CD4-positive, alpha-beta T cell treated with Interleukin-12 subunit alpha and Interleukin-12 subunit beta, for 1 hour (primary cell): ENCODE data around the gene SDK1.

ENCODE experiments used
- DNase-seq: peaks from one replicate; pipeline ENCODE4 v3.0.0-alpha.2; 2020

The SDK1 gene

GRCh38 chr7:3965794-3966395, 664.8 kb downstream of the SDK1 start:
- no peak for DNase-seq

GRCh38 chr7:3968234-3968633, 667.2 kb downstream of the SDK1 start:
- no peak for DNase-seq

GRCh38 chr7:3969286-3969685, 668.2 kb downstream of the SDK1 start:
- no peak for DNase-seq

- no peak for DNase-seq
Observed at GRCh38 chr7:3971323-3971722, 670.3 kb downstream of the SDK1 start.

GRCh38 chr7:3973264-3973663, 672.2 kb downstream of the SDK1 start:
- DNase-seq = no peak

GRCh38 chr7:3974329-3974728, 673.3 kb downstream of the SDK1 start:
- DNase-seq = no peak

- DNase-seq = no peak
Observed at GRCh38 chr7:3975371-3975770, 674.3 kb downstream of the SDK1 start.

GRCh38 chr7:3977391-3977790, 676.3 kb downstream of the SDK1 start:
- DNase-seq = no peak

- no peak for DNase-seq
Observed at GRCh38 chr7:3978839-3979238, 677.8 kb downstream of the SDK1 start.

- DNase-seq = no peak
Observed at GRCh38 chr7:3979611-3980299, 678.7 kb downstream of the SDK1 start.

GRCh38 chr7:3980300-3980643, 679.2 kb downstream of the SDK1 start:
- no peak for DNase-seq

- DNase-seq = no peak
Observed at GRCh38 chr7:3981281-3981680, 680.2 kb downstream of the SDK1 start.

GRCh38 chr7:3984456-3984855, 683.4 kb downstream of the SDK1 start:
- DNase-seq = no peak

GRCh38 chr7:3986927-3987326, 685.9 kb downstream of the SDK1 start:
- DNase-seq = no peak

GRCh38 chr7:3987426-3987927, 686.4 kb downstream of the SDK1 start:
- no peak for DNase-seq

GRCh38 chr7:3989723-3990122, 688.7 kb downstream of the SDK1 start:
- no peak for DNase-seq

- DNase-seq = no peak
Observed at GRCh38 chr7:3991731-3992231, 690.7 kb downstream of the SDK1 start.

GRCh38 chr7:3992841-3993240, 691.8 kb downstream of the SDK1 start:
- DNase-seq = no peak

- DNase-seq = no peak
Observed at GRCh38 chr7:3994764-3995163, 693.7 kb downstream of the SDK1 start.

GRCh38 chr7:3995187-3995586, 694.1 kb downstream of the SDK1 start:
- no peak for DNase-seq

- no peak for DNase-seq
Observed at GRCh38 chr7:3998060-3998459, 697.0 kb downstream of the SDK1 start.

GRCh38 chr7:4000139-4000538, 699.1 kb downstream of the SDK1 start:
- DNase-seq = no peak

GRCh38 chr7:4000934-4001333, 699.9 kb downstream of the SDK1 start:
- DNase-seq = no peak

- no peak for DNase-seq
Observed at GRCh38 chr7:4001742-4002141, 700.7 kb downstream of the SDK1 start.

- no peak for DNase-seq
Observed at GRCh38 chr7:4003503-4003902, 702.5 kb downstream of the SDK1 start.
